GM19035 (cell line): ENCODE measurements around the gene FSCB.
"Not testable (repeated sequence)": the region's sequence is repeated elsewhere in the genome, so short reads cannot be mapped to it uniquely, and the experiment has no call there.

Experiments used
- ATAC-seq: cut with Tn5 transposase; IDR thresholded peaks from one replicate; pipeline ENCODE4 v1.9.1; 2021; ENCODE audit not compliant: unreplicated experiment

The FSCB gene, protein sequence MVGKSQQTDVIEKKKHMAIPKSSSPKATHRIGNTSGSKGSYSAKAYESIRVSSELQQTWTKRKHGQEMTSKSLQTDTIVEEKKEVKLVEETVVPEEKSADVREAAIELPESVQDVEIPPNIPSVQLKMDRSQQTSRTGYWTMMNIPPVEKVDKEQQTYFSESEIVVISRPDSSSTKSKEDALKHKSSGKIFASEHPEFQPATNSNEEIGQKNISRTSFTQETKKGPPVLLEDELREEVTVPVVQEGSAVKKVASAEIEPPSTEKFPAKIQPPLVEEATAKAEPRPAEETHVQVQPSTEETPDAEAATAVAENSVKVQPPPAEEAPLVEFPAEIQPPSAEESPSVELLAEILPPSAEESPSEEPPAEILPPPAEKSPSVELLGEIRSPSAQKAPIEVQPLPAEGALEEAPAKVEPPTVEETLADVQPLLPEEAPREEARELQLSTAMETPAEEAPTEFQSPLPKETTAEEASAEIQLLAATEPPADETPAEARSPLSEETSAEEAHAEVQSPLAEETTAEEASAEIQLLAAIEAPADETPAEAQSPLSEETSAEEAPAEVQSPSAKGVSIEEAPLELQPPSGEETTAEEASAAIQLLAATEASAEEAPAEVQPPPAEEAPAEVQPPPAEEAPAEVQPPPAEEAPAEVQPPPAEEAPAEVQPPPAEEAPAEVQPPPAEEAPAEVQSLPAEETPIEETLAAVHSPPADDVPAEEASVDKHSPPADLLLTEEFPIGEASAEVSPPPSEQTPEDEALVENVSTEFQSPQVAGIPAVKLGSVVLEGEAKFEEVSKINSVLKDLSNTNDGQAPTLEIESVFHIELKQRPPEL

DNA sequence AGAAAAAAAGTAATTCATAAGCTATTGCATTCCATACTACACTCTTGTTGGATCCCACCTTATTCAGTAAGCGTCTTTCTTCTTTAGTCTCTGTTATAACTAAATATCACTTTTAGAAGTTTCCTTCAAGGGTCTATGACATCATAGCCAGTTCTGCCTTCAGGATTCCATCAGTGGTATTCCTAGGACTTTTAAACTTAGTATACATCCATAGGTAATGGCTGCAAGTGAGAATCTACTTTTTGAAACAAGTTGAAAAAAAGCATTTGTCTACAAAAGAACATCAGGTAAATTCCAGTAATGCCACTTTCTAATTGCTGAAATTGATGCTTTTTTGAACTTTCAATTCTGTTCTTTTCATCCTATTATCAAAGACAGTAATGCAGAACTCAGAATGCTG is at the start of gene FSCB:
TSS of gene FSCB (minus strand) at position 101 of the 400 bp plus-strand sequence. CDS start 296 bp downstream, outside the sequence.
- ATAC-seq: no peak

DNA sequence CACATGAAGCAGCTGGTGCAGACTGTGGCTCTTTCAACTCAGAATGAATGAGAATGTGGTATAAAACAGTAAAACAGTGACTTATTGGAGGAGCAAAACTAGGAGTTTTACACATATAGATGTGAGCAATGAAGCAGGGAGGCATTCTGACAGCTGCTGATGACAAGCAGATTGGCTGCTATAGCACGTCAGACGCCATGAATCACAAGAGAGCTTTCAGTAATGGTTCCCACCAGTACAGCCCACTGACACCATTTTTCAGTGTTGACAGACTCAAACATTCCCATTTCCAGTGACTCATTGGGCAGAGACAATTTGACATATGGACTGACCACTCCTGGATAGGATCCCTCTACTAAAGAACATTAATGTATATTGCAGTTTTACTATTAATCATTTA is 24.6 kb upstream of the FSCB start:
- no peak for ATAC-seq

DNA sequence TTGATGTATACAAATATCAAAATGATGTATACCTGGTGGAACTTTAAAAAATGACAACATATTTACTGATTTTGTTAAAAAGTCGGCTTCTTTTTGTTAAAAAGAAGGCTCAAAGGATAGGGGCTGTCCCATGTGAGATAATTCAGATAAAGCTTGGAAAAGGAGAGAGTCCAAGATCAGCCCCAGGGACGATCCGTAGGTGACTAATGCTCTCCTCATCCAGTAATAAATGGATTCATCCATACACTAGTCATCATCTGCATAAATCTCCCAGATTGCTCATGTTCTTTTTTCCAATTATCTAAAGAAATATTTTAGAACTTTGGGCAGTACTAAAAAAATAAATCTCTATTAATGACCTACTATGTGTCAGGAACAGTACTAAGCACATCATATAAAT is 23.4 kb upstream of the FSCB start:
- no peak for ATAC-seq

DNA sequence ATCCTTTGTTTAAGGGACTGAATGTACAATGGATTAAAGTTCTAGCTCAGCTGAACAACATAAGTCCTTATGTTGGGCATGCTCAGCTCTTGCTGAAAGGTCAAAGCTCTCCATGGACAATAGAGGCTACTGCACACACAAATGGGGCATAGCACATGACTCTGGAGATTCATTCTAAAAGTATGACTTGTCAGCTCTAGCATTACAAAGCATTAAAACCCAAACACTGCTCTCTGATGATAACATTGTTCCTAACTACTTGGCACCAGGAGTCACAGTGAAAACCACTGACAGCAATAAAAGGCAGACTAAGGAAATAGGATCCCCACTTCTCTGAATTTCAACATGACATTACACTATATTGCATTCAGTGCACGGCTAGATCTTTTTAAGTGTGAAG is 21.9 kb upstream of the FSCB start:
- no peak for ATAC-seq

DNA sequence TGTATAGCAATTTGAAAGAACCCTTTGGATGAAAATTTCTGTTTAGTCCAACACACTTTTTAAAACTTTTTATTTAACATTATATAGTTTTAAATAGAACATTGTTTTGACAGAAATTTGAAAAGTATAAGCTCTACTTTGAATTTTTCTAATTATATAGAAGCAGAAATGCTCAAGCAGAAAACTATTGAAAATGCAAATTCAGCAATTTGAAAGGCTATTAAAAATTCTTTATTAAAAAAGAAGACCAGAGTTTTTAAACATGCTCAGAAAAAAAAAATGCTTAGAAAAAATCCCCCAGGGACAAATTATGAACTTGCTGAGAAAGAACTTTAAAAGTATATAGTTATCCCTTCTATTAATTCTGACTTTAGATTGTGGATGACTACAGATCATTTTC is 21.1 kb upstream of the FSCB start:
- ATAC-seq: no peak

DNA sequence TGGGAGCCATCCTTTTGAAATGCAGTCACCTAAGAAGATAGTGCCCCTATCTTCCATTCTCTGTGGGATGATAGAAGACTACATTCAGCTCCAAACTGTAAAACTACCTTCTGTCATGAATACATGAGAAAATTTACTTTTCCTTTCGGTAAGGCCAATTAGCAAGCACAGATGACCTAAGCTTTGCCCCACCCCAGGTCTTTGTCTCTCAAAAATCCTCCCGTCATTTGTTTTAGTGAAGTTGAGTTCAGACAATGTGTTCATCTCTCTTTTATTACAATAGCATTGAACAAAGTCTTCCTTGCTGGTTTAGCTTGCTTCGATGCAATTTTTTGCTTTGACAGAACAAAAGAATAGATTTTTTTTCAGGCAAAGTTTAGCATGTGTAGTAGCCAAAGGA is 18.2 kb upstream of the FSCB start:
- ATAC-seq: no peak

DNA sequence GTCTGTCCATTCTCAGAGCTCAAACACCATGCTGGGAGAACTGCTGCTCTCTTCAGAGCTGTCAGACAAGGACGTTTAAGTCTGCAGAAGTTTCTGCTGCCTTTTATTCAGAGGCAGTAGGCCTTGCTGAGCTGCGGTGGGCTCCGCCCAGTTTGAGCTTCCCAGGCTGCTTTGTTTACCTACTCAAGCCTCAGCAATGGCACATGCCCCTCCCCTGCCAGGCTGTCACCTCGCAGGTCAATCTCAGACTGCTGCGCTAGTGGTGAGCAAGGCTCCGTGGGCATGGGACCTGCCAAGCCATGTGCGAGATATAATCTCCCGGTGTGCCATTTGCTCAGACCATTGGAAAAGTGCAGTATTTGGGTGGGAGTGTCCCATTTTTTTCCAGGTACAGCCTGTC is 8.6 kb upstream of the FSCB start:
- not testable (repeated sequence) for ATAC-seq

DNA sequence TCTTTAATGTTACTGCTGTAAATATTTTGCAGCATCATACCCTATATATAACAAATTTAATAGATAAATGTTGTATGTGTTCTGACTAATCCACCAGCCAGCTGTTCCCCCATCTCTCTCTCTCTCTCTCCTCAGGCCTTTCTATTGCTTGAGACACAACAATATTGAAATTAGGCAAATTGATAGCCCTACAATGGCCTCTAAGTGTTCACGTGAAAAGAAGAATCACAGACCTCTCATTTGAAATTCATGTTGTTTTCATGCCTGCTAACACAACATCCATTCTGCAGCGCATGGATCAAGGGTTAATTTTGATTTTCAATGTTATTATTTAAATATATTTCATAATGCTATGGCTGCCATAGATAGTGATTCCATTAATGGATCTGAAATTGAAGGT is 1.8 kb upstream of the FSCB start:
- ATAC-seq: no peak

DNA sequence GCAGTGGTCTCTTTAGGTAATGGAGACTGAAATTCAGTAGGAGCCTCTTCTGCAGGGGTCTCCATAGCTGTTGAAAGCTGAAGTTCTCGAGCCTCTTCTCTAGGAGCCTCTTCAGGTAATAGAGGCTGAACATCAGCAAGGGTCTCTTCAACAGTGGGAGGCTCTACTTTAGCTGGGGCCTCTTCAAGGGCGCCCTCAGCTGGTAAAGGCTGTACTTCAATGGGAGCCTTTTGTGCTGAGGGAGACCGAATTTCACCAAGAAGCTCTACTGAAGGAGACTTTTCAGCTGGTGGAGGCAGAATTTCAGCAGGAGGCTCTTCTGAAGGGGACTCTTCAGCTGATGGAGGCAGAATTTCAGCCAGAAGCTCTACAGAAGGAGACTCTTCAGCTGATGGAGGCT is 1.5 kb downstream of the FSCB start:
- no peak for ATAC-seq

DNA sequence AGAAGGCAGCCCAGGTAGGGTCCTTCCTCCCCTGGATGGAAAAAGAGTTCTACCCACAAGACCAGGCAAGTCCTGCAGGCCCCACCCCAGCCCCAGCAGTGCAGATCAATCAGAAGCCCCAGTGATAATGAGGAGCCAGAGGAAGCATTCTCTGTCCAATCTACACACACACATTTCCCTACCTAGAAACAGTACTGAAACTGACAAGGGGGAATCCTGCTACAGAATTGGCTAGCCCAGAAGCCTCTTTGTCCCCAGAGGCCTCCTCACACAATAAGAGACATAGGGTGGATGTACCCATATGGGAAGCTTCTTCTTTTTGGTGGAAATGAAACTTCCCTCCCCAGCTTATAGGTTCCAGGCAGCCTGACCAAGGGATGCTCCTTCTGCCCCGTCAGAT is 9.9 kb downstream of the FSCB start:
- no peak for ATAC-seq

DNA sequence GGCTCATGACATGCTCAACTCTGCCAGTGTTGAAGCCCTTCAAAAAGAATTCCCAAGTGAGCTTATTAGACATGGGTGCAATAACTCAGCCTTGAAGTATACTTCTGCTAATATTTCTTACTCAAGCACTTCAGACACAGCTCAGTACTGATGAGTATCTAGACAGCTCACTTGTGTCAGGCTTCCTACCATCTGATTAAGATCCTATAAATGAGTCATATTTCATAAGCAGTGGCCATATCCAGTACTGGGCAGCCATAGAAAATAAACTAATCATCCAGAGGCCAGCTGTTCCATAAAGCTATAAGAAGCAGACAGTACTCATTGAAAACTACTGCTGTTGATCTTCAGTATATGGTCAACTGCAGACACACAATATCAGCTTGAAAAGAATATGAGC is 12.9 kb downstream of the FSCB start:
- no peak for ATAC-seq

DNA sequence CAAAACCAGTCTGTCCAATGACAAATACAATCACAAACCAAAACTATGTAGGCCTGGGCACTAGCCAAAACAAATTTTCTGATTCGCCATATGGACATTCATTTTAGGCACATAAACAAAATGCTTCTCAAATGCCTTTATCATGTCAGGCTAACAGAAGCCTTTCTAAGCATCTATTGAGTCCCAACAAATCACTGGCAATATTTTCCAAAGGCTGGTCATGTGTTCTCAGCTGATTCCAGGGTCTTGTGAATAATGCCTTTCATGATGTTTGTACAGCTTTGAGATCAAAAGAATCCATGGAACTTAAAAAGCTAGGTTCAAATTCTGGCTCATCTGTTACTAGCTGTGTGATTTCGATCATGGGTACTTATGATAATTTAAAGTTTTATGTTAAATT is 16.1 kb downstream of the FSCB start:
- ATAC-seq: no peak

DNA sequence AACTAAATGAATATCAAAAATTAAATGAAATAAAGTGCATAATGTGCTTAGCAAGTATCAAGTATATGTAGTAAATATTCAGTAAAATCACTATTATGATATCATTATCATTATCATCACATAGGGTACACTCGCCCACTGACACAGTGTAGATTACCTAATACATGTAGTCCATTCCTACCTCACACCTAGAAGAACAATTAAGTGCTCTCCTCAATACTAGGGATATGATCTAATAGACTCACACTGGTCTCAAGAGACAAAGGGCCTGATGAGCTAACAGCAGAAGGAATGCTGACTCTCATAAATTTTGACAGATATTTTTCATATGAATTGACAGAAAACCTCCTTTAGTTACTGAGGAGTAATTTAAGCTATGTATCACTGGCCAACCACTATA is 29.1 kb downstream of the FSCB start:
- ATAC-seq: no peak

DNA sequence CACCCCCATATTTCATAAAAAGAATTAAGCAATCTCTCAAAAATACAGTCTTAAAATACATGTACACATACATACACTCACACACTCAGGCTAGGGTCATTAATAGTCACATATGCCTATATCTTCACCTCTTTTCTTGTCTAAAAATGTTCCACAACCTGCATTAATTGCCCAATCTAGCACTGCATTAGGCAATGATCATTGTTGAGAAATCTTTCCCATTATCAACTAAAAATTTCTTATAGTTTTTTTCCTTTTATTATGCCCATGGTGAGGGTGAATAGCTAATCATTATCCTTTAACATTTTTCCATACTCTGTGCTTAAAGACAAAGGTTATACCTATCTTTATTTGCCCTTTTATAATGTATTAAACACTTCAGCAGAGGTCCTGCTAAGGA is 38.3 kb downstream of the FSCB start:
- no peak for ATAC-seq

DNA sequence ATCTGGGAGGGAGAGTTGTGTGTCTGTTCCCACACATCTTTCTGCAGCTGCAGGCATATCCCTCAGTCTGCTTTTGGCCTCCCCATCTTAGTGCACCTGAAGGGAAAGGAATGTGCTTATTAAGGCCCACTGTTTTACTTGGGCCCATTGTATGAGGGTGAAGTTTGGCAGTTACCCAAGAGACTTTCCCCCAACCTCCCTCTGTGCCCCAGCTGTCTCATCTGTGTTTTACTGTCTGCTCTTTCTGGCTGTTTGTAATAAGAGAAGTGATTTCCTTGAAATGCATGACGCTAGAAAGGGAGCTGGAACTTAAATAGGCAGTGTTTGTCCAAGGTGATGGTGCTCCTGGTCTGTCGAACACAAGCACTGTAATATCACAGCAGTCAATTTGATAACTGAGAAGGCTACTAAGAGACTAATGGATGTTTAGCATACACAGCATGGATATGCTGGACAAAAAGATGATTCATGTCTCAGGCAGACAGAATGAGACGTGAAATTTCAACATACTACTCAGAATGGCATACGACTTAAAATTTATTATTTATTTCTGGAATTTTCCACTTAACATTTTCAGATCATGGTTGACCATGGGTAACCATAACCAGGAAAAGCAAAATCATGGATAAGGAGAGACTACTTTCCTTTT is 43.6 kb downstream of the FSCB start:
- no peak for ATAC-seq

DNA sequence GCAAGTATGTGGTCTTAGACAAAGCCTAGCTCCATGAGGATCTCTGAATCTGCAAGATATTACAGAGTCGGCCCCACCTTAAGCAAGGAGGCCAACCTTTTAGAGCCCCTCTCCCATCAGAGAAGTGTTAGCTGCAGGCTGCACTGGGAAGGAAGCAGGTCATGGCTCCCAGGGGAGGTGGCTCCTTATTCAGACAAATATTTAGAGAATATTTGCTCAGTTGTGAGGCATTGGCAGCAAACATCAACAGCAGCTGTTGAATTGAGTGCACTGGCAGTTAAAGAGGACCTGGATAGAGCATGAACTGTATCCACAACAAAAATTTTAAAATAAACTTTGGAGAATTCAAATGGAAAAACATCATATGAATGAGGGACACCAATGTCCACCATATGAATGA is 44.7 kb downstream of the FSCB start:
- no peak for ATAC-seq

DNA sequence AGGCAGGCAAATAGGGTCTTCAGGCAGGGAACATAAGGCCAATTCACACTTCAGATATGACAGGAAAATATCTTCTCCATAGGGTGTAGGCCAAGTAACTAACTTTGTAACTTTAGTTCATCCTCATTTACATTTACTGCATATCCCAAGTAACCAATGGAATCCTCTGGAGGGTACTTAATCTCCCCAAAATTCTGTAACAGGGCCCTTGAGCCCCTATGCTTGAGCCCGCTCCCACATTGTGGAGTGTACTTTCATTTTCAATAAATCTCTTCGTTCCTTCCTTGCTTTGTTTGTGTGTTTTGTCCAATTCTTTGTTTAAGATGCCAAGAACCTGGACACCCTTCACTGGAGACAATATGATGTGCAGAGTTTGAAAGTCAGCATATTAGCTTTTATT is 45.3 kb downstream of the FSCB start:
- no peak for ATAC-seq
